Activated CD8-positive, alpha-beta T cell treated with anti-CD3 and anti-CD28 coated beads for 36 hours (primary cell): ENCODE results near the gene AP1G2. TPM values are rescaled to one million over a fixed set of nuclear protein-coding genes. Genes with fewer than 3 reads are reported as not detected.

ENCODE experiments used
- ATAC-seq: fragments of 200-7000 bp; cut with Tn5 transposase; one replicate; pipeline ENCODE4 v1.10.0; 2021; ENCODE audit warnings: mild to moderate bottlenecking, moderate library complexity
- CTCF ChIA-PET: fragments of 350-600 bp; sonication (Branson Sonifier 250); formaldehyde crosslinking; loops from one replicate; lab custom pipeline; 2021; ENCODE audit warnings: antibody characterized with exemption; lab: Charles Lee
- POLR2A ChIA-PET: fragments of 350-600 bp; sonication (Branson Sonifier 250); formaldehyde crosslinking; loops from one replicate; lab custom pipeline; 2021; ENCODE audit warnings: antibody characterized with exemption; lab: Charles Lee
- DNase-seq: peaks from one replicate; pipeline ENCODE4 v3.0.0-alpha.2; 2020
- H3K27ac Mint-ChIP-seq: one replicate; pipeline ENCODE4 v1.8.0; 2021; ENCODE audit warnings: mild to moderate bottlenecking, mixed read lengths
- H3K27me3 Mint-ChIP-seq: one replicate; pipeline ENCODE4 v1.8.0; 2021; ENCODE audit warnings: mixed read lengths
- H3K36me3 Mint-ChIP-seq: one replicate; pipeline ENCODE4 v1.8.0; 2021; ENCODE audit warnings: low read depth, mixed read lengths
- H3K4me1 Mint-ChIP-seq: one replicate; pipeline ENCODE4 v1.8.0; 2021; ENCODE audit warnings: low read depth, mixed read lengths
- H3K4me3 Mint-ChIP-seq: one replicate; pipeline ENCODE4 v1.8.0; 2021; ENCODE audit warnings: mild to moderate bottlenecking, moderate library complexity, mixed read lengths
- H3K9me3 Mint-ChIP-seq: one replicate; pipeline ENCODE4 v1.8.0; 2021; ENCODE audit warnings: mixed read lengths
- CTCF ChIP-seq: fragments of 200-600 bp; IDR thresholded peaks from one replicate; pipeline ENCODE4 v1.8.0; 2022; ENCODE audit warnings: antibody characterized with exemption, mild to moderate bottlenecking
- intact Hi-C: fragments of 100-400 bp; cut with micrococcal nuclease; formaldehyde crosslinking; loops from one replicate; pipeline ENCODE4 v1.10.0; 2022
- total RNA-seq, 2 experiments: library from RNA; stranded (reverse); gene quantifications; one replicate each; pipeline ENCODE4 v1.2.3, GENCODE V29; 2021

AP1G2 gene, protein sequence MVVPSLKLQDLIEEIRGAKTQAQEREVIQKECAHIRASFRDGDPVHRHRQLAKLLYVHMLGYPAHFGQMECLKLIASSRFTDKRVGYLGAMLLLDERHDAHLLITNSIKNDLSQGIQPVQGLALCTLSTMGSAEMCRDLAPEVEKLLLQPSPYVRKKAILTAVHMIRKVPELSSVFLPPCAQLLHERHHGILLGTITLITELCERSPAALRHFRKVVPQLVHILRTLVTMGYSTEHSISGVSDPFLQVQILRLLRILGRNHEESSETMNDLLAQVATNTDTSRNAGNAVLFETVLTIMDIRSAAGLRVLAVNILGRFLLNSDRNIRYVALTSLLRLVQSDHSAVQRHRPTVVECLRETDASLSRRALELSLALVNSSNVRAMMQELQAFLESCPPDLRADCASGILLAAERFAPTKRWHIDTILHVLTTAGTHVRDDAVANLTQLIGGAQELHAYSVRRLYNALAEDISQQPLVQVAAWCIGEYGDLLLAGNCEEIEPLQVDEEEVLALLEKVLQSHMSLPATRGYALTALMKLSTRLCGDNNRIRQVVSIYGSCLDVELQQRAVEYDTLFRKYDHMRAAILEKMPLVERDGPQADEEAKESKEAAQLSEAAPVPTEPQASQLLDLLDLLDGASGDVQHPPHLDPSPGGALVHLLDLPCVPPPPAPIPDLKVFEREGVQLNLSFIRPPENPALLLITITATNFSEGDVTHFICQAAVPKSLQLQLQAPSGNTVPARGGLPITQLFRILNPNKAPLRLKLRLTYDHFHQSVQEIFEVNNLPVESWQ
- 100 to 1,000 TPM; 146 to 155 TPM for total RNA-seq

GRCh38 chr14:23567186-23568020 lies at the start of gene AP1G2:
Gene AP1G2 (minus strand): TSS chr14:23567791. CDS start chr14:23567314, 477 bp downstream.
- POLR2A ChIA-PET, result interaction anchor here (0.6 to 1.3 kb wide), 8 partner anchors 9 to 246 kb away, joined by 3 to 7 read pairs (median 3); partner anchors contain the start of gene PABPN1
- H3K4me3 Mint-ChIP-seq, result peak within 1 kb of the TSS; percentile 94
- peaks cover 3% of the 10 kb centered on the region for H3K27me3 Mint-ChIP-seq

DNA sequence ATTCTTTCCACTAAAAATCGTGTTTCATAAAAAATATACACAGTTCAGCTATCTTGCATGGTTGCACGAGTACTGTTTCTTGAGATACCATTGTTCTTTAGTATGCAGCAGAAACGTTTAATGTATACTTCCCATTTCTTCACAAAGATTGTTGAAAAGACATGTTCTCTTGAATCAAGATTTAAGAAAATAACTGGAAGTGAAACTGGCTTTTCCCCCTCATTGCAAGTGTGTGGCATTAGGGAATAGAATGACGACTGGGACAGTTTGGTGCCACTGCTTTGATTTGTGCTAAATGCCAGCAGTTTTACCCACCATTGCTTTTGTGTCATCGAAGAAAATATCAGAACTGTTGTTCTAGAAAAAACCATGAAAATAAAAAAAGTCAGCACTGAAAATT lies 48.3 kb upstream of the AP1G2 start:
- H3K4me3 Mint-ChIP-seq, result no peak overlapping the region
- CTCF ChIA-PET, result interaction anchor here (3.3 kb wide), 1 partner anchor 16 kb away, joined by 20 read pairs; no protein-coding TSS in a partner anchor
- no peak for TF ChIP-seq CTCF
- POLR2A ChIA-PET, result no interaction called here
- H3K4me1 Mint-ChIP-seq, result peaks cover 20% of the 10 kb centered on the region
- DNase-seq (no peak), ATAC-seq (no peak)
- intact Hi-C loops, result no loop called here
- no peaks in the 10 kb centered on the region for H3K36me3 Mint-ChIP-seq
- H3K9me3 Mint-ChIP-seq, result no peaks in the 10 kb centered on the region
- no peak overlapping the region for H3K27ac Mint-ChIP-seq
- H3K27me3 Mint-ChIP-seq, result peaks cover 4% of the 10 kb centered on the region

More at GRCh38 chr14:23567186-23568020, at the start of gene AP1G2:
- peak; percentile 94 for DNase-seq
- Mint-ChIP-seq H3K4me1 (peaks cover 23% of the 10 kb centered on the region), H3K9me3 (no peaks in the 10 kb centered on the region), H3K36me3 (peaks cover 25% of the 10 kb centered on the region), H3K27ac (peak within 1 kb of the TSS; percentile 99)
- no peak for TF ChIP-seq CTCF
- intact Hi-C loops, result no loop called here
- CTCF ChIA-PET, result interaction anchor here (0.7 to 5.5 kb wide), 9 partner anchors 10 to 187 kb away, joined by 3 to 51 read pairs (median 4); partner anchors contain the start of gene THTPA
- peak; percentile 97 for ATAC-seq

DNA sequence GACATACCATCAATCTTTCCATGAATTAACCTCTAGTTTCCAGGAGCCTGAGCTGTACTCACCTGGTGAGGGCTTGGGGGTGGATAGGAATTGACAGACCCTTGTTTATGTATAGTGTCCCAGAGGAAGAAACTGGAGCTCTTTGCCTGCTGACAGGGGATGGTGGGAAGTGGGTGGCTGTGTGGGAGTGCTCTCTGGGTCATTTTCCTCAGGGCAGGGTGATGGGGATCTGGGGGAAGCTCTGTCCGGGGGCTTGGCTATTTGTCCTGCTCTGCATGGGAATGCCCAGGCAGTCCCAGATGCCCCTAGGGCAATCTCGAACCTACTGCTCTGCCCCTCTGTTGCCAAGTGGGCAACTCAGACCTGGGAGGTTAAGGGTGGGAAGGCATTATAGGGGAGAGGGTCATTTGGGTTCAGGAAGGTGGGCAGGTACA lies 46.8 kb upstream of the AP1G2 start:
- H3K36me3 Mint-ChIP-seq, result peaks cover 3% of the 10 kb centered on the region
- H3K4me1 Mint-ChIP-seq, result peaks cover 34% of the 10 kb centered on the region
- ChIA-PET POLR2A (no interaction called here), CTCF (interaction anchor here (6.1 kb wide), 1 partner anchor 18 kb away, joined by 73 read pairs; no protein-coding TSS in a partner anchor)
- TF ChIP-seq CTCF, result no peak
- peaks cover 7% of the 10 kb centered on the region for H3K9me3 Mint-ChIP-seq
- ATAC-seq (no peak), DNase-seq (no peak)
- intact Hi-C loops, result no loop called here
- H3K4me3 Mint-ChIP-seq, result no peak overlapping the region
- H3K27ac Mint-ChIP-seq, result no peak overlapping the region
- H3K27me3 Mint-ChIP-seq, result peaks cover 4% of the 10 kb centered on the region

DNA sequence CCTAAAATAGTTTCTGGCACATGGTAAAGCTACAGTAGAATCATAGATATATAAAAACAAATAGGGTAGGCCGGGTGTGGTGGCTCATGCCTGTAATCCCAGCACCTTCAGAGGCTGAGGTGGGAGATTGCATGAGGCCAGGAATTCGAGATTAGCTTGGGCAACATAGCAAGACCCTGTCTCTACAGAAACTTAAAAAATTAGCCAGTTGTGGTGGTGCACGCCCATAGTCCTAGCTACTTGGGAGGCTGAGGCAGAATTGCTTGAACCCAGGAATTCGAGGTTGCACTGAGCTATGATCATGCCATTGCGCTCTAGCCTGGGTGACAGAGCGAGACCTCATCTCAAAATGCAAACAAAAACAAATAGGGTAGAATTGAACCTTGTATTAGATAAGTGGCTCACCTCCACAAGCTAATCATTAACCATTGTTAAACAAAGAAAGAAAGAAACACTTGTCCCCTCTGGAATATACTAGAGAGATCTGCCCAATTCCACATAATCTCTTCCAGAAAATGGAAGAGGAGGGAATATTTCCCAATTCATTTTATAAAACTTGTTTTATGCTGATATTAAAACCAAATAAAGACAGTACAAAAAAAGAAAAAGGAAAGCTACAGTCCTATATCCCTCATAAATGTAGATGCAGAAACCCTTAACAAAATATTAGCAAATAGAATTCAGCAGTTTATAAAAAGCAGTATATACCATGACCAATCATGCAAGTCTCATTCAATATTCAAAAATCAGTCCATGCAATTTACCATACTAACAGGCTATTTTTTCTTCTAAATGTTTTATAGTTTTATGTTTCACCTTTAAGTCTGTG lies 45.9 kb upstream of the AP1G2 start:
- no peak for TF ChIP-seq CTCF
- H3K4me3 Mint-ChIP-seq, result no peak overlapping the region
- H3K9me3 Mint-ChIP-seq, result peaks cover 14% of the 10 kb centered on the region
- POLR2A ChIA-PET, result no interaction called here
- no peak for DNase-seq
- ATAC-seq, result no peak
- intact Hi-C loops, result no loop called here
- peaks cover 37% of the 10 kb centered on the region for H3K4me1 Mint-ChIP-seq
- peaks cover 4% of the 10 kb centered on the region for H3K27me3 Mint-ChIP-seq
- CTCF ChIA-PET, result interaction anchor here (1.3 to 6.1 kb wide), 3 partner anchors 10 to 53 kb away, joined by 4 to 73 read pairs (median 5); no protein-coding TSS in a partner anchor
- H3K36me3 Mint-ChIP-seq, result peaks cover 5% of the 10 kb centered on the region
- H3K27ac Mint-ChIP-seq, result no peak overlapping the region
